Ectodermal cell (in vitro differentiated cells): ENCODE data around the gene GTPBP2.
"Not testable (repeated sequence)": the region's sequence is repeated elsewhere in the genome, so short reads cannot be mapped to it uniquely, and the experiment has no call there.

Source experiments
- H3K27ac ChIP-seq: 2 replicates; pipeline ENCODE4 v1.7.0; 2013; ENCODE audit warnings: mild to moderate bottlenecking, low read depth, low read length; ENCODE audit not compliant: insufficient read depth, poor library complexity, severe bottlenecking
- H3K27me3 ChIP-seq: 2 replicates; pipeline ENCODE4 v1.7.0; 2013; ENCODE audit warnings: mild to moderate bottlenecking, low read length; ENCODE audit not compliant: insufficient read depth, control insufficient read depth, poor library complexity, severe bottlenecking
- H3K36me3 ChIP-seq: one replicate; pipeline ENCODE4 v1.7.0; 2013; ENCODE audit warnings: low read length; ENCODE audit not compliant: control insufficient read depth, insufficient read depth
- H3K4me1 ChIP-seq: one replicate; pipeline ENCODE4 v1.7.0; 2013; ENCODE audit warnings: low read length; ENCODE audit not compliant: control insufficient read depth, insufficient read depth
- H3K4me3 ChIP-seq: 2 replicates; pipeline ENCODE4 v1.7.0; 2013; ENCODE audit warnings: low read depth, low read length, control low read depth; ENCODE audit not compliant: insufficient read depth
- H3K9me3 ChIP-seq: 2 replicates; pipeline ENCODE4 v1.7.0; 2013; ENCODE audit warnings: mild to moderate bottlenecking, low read length, moderate library complexity; ENCODE audit not compliant: control insufficient read depth
- WGBS, 2 experiments: methylation state at CpG; one replicate each; pipeline ENCODE4 v1.1.7; 2013; ENCODE audit warnings: missing lambda C conversion rate in 2 of 2; 5-methylcytosine and 5-hydroxymethylcytosine counted together

The GTPBP2 gene

DNA sequence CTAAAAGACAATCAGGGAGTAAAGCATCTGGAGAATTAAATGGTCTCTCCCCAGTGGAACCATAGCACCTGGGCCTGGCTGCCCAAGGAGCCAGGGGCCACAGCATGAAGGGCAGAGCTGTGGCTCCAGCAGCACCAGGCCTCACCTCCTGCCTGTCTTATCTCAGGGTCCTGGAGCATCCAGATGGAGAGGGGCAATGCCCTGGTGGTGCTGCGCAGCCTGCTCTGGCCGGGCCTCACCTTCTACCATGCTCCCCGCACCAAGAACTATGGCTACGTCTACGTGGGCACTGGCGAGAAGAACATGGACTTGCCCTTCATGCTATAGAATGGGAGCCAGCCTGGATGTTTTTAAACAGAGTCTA lies 41.5 kb upstream of the GTPBP2 start:
- no peaks in the 10 kb centered on the region for H3K9me3 ChIP-seq

DNA sequence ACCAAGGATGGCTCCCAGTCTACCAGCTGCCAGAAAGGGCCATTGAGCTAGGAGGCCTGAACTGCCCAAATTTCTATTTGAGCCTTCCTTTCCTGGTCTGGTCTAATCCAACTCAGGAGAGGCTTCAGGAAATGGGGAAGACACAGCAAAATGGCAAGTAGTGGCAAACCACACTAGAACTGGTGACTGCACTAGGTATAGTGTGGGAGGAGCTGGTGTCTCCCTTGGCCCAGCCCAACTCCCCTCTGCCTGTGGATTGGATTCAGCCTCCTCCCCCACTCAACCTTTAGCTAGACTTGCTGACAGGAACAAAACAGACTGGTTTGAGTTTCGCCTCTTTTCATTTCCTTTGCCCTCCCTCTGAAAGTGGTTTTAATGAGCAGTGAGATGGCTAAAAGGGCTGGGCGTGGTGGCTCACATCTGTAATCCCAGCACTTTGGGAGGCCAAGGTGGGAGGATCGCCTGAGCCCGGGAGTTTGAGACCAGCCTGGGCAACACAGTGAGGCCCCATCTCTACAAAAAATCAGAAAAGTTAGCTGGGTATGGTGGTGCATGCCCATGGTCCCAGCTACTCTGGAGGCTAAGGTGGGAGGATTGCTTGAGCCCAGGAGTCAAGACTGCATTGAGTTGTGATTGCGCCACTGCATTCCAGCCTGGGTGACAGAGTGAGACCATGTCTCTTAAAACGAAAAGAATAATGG lies 41.0 kb upstream of the GTPBP2 start:
- H3K4me3 ChIP-seq, result no peak overlapping the region
- no peaks in the 10 kb centered on the region for H3K9me3 ChIP-seq
- peaks cover 29% of the 10 kb centered on the region for H3K4me1 ChIP-seq
- H3K36me3 ChIP-seq, result peaks cover 18% of the 10 kb centered on the region
- no peaks in the 10 kb centered on the region for H3K27me3 ChIP-seq
- H3K27ac ChIP-seq, result peak overlapping the region; percentile 63
- WGBS, 2 experiments, result 88 to 90% methylated on average over 6 of the region's 6 CpGs

More for the DNA sequence above, 41.5 kb upstream of the GTPBP2 start:
- 97% methylated on average over 6 of the region's 6 CpGs for WGBS, 2 experiments
- no peaks in the 10 kb centered on the region for H3K27me3 ChIP-seq
- no peak overlapping the region for H3K4me3 ChIP-seq
- peaks cover 20% of the 10 kb centered on the region for H3K36me3 ChIP-seq
- H3K4me1 ChIP-seq, result peaks cover 29% of the 10 kb centered on the region
- H3K27ac ChIP-seq, result no peak overlapping the region

DNA sequence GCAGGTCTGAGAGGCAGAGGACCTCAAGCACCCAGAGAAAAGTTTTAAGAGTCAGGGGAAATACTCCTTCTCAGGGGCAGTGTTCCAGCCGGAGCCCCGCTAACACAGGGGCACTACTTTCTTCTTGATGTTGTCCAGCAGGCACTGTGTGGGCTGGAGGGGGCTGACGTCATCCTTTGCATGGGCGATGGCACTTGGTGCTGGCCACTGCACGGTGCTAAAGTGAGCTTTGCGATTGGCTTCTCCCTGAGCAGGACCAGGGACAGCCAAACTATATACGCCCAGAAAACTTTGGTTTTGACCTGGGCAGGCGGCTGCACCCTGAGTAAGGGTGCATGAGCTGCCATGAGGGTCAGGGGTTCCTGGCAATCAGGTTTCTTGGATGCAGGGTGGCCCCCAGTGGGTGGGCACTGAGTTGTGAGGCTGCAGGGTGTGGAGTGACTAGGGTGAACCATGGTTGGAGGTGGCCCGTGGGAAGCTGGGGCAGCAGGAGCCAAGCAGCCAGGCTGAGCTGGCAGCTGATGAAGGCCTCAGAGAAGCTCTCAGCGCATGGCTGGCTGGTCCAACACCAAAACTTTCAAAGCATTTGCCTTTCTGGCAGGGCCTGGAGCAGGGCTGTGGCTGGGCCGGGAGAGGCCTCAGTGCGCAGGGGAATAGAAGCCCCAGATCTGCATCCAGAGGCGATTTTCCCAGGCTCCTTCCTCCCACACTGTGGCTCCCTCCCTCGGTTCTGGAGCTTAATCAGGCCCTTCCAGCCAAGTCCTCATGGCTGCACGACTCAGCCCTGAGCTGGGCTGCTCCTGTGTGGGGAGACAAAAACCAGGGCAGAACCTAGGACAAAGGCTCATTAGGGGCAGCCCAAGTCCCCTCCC lies 40.2 kb upstream of the GTPBP2 start:
- Histone ChIP-seq H3K9me3 (no peaks in the 10 kb centered on the region), H3K4me1 (peaks cover 29% of the 10 kb centered on the region), H3K27ac (peak overlapping the region; percentile 63), H3K4me3 (no peak overlapping the region), H3K36me3 (peaks cover 11% of the 10 kb centered on the region), H3K27me3 (no peaks in the 10 kb centered on the region)
- WGBS, 2 experiments, result 78 to 80% methylated on average over 15 of the region's 15 CpGs

DNA sequence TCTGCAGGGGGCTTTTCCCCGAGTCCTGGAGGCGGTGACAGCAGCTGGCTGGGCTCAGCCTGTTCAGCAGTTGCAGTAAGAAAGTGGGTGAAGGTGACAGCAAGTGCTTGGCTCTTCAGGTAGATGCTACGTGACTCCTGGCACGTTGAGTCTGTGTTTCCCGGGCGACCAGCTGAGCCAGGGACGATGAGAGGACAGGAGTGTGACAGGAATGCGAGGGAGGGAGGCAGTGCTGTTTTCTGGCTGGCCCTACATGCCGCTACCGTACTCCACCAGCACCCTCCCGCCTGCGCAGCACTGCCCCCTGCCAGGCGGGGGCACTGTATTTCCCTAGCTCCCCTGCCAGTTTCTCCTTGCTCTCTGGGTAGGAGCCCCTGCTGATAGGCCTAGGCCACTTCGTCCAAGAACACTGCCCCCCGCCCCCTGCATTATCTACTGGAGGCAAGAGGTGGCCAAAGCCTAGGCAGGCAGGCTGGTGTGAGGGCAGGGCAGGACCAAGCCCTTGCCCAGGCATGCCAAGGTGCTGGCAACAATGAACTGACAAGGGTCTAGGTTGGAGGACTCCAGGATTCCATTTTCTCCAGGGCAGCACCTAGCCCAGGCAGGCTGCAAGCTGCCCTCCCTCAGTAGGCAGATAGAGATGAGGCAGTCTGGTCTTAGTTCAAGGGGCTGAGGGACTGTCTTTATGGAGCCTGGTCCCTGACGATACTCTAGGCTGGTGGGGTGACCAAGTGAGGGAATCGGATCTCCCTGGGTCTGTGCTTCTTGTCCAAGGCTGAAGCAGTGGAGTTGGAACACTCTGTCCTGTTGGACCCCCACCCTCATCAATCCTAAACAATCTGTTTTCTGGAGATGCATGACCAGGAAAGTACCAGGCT lies 39.3 kb upstream of the GTPBP2 start:
- H3K27ac ChIP-seq, result no peak overlapping the region
- H3K36me3 ChIP-seq, result peaks cover 3% of the 10 kb centered on the region
- peaks cover 29% of the 10 kb centered on the region for H3K4me1 ChIP-seq
- no peaks in the 10 kb centered on the region for H3K27me3 ChIP-seq
- WGBS, 2 experiments, result 15 to 16% methylated on average over 17 of the region's 17 CpGs
- H3K4me3 ChIP-seq, result no peak overlapping the region
- H3K9me3 ChIP-seq, result no peaks in the 10 kb centered on the region

DNA sequence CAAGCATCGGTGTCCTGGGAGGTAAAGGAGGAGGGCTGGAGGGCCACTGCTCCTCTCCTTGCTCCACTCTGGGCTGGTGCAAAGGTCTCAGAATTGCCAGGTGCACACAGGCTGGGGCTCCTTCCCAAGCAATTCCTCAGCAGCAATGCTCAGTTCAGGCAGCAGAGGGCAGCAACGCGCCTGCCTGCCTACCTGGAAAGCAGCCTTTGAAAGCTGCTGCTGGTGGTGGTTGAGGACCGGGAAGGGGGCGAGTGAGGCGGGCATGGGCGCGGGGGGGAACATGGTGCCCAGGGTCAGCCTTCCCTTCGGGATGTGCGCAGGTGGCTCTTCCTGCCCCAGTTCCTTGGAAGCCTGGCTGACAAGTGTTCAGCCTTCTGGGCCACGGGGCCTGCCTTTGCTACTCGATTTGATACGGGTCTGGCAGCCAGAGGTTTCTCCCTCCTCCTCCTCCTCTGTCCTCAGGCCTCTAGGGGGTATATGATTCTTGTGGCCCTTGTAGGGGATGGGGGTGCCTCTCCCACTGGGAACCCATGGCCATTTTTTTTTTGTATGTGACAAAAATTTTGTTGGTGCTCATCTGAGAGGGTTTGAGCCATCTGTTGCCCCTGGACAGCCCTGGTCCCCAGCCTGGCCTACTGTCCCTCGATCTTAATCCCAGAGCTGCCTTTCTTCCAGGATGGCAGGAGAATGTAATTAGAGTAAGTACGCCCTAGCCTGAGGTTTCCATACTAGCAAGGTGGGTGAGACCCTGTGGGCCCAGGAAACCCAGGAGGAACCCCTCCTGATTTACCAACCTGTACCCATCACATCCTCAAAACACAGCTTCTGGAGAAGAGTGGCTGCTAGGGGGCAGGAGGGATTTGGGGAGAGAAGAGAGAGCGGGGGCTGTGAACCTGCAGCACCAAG lies 38.4 kb upstream of the GTPBP2 start:
- H3K4me1 ChIP-seq, result peaks cover 29% of the 10 kb centered on the region
- H3K9me3 ChIP-seq, result no peaks in the 10 kb centered on the region
- H3K27ac ChIP-seq, result peak overlapping the region; percentile 26
- 11 to 13% methylated on average over 16 of the region's 16 CpGs for WGBS, 2 experiments
- H3K36me3 ChIP-seq, result peaks cover 3% of the 10 kb centered on the region
- no peaks in the 10 kb centered on the region for H3K27me3 ChIP-seq
- H3K4me3 ChIP-seq, result peak overlapping the region; percentile 20

DNA sequence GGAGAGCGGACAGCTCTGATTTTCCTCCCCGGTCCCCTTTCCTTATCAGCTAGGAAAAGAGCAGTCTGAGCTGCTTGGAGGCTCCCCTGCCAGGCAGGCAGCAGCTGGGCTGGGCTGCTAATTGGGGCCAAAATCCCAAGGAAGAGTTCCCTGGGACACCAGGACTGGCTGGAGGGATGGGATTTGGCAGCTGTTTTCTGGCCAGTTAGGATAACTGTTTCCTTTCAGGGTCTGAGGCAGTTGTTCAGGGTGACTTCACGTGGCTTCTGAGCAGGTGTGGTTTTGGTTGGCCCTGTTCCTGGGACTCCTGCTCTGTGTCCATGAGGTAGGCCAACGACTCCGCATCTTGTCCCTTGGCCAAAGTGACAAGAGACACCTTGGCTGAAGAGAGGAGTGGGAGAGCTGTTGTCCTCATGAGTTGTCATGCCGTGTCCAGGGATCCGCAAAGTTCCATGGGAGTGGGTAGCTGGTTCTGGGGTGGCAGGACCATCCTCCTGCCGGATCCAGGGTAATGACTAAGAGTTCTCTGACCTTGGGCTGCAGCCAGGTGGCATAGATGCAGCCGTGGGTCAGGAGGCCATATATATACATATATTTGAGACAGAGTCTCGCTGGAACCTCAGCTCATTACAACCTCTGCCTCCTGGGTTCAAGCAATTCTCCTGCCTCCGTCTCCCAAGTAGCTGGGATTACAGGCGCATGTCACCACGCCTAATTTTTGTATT lies 37.3 kb upstream of the GTPBP2 start:
- Histone ChIP-seq H3K27ac (no peak overlapping the region), H3K4me3 (no peak overlapping the region), H3K27me3 (no peaks in the 10 kb centered on the region), H3K4me1 (peaks cover 29% of the 10 kb centered on the region), H3K36me3 (no peaks in the 10 kb centered on the region), H3K9me3 (no peaks in the 10 kb centered on the region)
- WGBS, 2 experiments, result 87% methylated on average over 13 of the region's 13 CpGs

DNA sequence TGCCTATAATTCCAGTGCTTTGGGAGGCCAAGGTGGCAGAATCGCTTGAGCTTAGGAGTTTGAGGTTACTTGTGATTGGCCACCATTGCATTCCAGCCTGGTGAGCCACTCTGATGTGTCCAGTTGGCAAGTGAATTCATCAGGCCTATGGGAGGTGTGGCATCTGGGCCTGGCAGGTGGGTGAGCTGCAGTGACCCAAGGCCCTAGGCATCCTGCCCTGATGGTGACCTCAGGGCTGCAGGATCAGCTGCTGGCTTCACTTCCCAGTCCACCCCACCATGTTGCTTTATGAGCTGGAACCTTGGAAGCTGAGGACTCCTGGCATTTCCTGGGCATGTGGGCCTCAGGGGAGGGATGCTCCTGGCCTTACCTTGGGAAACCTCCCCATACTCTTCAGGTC lies 36.3 kb upstream of the GTPBP2 start:
- 83 to 89% methylated on average over 1 of the region's 1 CpG for WGBS, 2 experiments
- no peaks in the 10 kb centered on the region for H3K9me3 ChIP-seq
- peaks cover 29% of the 10 kb centered on the region for H3K4me1 ChIP-seq
- H3K27ac ChIP-seq, result no peak overlapping the region
- H3K27me3 ChIP-seq, result no peaks in the 10 kb centered on the region
- H3K4me3 ChIP-seq, result no peak overlapping the region
- no peaks in the 10 kb centered on the region for H3K36me3 ChIP-seq

DNA sequence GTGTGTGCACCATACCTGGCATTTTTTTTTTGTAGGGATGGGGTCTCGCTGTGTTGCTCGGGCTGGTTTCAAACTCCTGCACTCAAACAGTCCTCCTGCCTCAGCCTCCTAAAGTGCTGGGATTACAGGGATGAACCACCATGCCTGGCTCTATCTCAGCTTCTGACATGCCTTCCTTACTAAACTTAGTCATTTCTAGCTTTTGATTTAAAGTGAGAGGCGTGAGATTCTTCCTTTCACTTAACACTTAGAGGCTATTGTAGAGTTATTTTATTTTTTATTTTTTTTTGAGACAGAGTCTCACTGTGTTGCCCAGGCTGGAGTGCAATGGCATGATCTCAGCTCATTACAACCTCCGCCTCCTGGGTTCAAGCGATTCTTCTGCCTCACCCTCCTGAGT lies 33.9 kb upstream of the GTPBP2 start:
- H3K9me3 ChIP-seq, H3K4me1 ChIP-seq, H3K27me3 ChIP-seq, H3K4me3 ChIP-seq, H3K36me3 ChIP-seq, H3K27ac ChIP-seq: not testable (repeated sequence)
- WGBS, 2 experiments, result 89 to 97% methylated on average over 4 to 5 of the region's 5 CpGs

DNA sequence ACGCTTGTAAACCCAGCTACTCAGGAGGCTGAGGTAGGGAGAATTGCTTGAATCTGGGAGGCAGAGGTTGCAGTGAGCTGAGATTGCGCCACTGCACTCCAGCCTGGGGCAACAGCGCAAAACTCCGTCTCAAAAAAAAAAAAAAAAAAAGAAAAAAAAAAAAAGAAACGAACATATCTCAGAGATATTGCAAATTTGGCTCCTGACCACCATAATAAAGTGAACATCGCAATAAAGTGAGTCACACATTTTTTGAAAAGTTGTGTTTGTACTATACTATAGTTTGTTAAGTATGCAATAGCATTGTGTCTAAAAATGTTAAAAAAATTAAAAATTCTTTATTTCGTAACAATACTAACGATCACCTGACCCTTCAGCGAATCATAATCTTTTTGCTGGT lies 29.1 kb upstream of the GTPBP2 start:
- 86 to 93% methylated on average over 7 to 9 of the region's 9 CpGs for WGBS, 2 experiments

More for the DNA sequence above, 29.1 kb upstream of the GTPBP2 start:
- Histone ChIP-seq H3K27ac (no peak overlapping the region), H3K9me3 (no peaks in the 10 kb centered on the region), H3K4me1 (no peaks in the 10 kb centered on the region), H3K4me3 (no peak overlapping the region), H3K27me3 (no peaks in the 10 kb centered on the region), H3K36me3 (no peaks in the 10 kb centered on the region)
